GM10266 (cell line): ENCODE measurements around the gene KCNQ4.

ENCODE experiments used
- DNase-seq: peaks from one replicate; pipeline ENCODE4 v3.0.0; 2012; ENCODE audit errors: extremely low spot score
- CTCF ChIP-seq: IDR thresholded peaks from 2 replicates; pipeline ENCODE4 v1.5.1; 2012; ENCODE audit warnings: mild to moderate bottlenecking, low read depth; ENCODE audit not compliant: control insufficient read depth, insufficient read depth; ENCODE audit errors: missing control alignments

Gene KCNQ4

GRCh38 chr1:40823983-40824382, 40.4 kb downstream of the KCNQ4 start:
- no peak for DNase-seq
- no peak for TF ChIP-seq CTCF

GRCh38 chr1:40824591-40825434, 41.2 kb downstream of the KCNQ4 start:
- no peak for DNase-seq
- no peak for TF ChIP-seq CTCF

- no peak for TF ChIP-seq CTCF
- peak; percentile 64 for DNase-seq
These were observed 41.8 kb downstream of the KCNQ4 start for GRCh38 chr1:40825435-40825788.

- TF ChIP-seq CTCF = no peak
- DNase-seq = no peak
These were observed 42.4 kb downstream of the KCNQ4 start for GRCh38 chr1:40825996-40826395.

- DNase-seq = no peak
- TF ChIP-seq CTCF = no peak
These were observed 46.2 kb downstream of the KCNQ4 start for GRCh38 chr1:40829631-40830245.

GRCh38 chr1:40830419-40830943, 46.9 kb downstream of the KCNQ4 start:
- no peak for TF ChIP-seq CTCF
- no peak for DNase-seq

- no peak for DNase-seq
- TF ChIP-seq CTCF = no peak
These were observed 47.6 kb downstream of the KCNQ4 start for GRCh38 chr1:40831001-40831732.
